Measurements from ENCODE around the gene CASK. TPM values are rescaled to one million over a fixed set of nuclear protein-coding genes. Genes with fewer than 3 reads are reported as not detected.
A peak's percentile ranks its signal among the peaks of the same experiment; 100 is the strongest.

Gene CASK
- total RNA-seq, 1 experiment from 2014 or later: 54.6 TPM

DNA sequence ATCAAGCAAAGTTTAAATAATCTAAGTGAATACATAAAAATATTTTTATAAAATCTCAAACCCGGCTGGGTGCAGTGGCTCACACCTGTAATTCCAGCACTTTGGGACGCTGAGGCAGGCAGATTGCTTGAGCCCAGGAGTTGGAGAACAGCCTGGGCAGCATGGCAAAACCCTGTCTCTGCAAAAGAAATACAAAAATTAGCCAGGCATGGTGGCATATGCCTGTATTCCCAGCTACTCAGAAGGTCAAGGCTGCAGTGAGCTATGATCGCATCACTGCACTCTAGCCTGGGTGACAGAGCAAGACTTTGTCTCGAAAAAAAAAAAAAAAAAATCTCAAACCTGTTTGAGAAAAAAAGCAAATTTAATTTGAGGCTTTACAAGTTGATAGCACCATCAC lies 331.4 kb downstream of the CASK start:
- peaks cover 21% of the 10 kb centered on the region for H3K4me1 Mint-ChIP-seq
- H3K36me3 Mint-ChIP-seq: no peaks in the 10 kb centered on the region
- DNase-seq (ENCODE audit: low spot score) (no peak), ATAC-seq (no peak)
- no peak overlapping the region for H3K4me3 Mint-ChIP-seq
- POLR2A ChIA-PET: no interaction called here
- H3K9me3 Mint-ChIP-seq: no peaks in the 10 kb centered on the region
- H3K27ac Mint-ChIP-seq: no peak overlapping the region
- CTCF ChIA-PET: no interaction called here
- no peaks in the 10 kb centered on the region for H3K27me3 Mint-ChIP-seq (ENCODE audit: low read depth)
- TF ChIP-seq NR1H2 (CRISPR knock-in tag; IDR thresholded peaks at IDR 0.05): no peak
- no peak for TF ChIP-seq ATF1 (CRISPR knock-in tag; IDR thresholded peaks at IDR 0.05)
- no peak for TF ChIP-seq NFE2L1 (CRISPR knock-in tag; IDR thresholded peaks at IDR 0.05)
- no peak for TF ChIP-seq RELA (CRISPR knock-in tag; IDR thresholded peaks at IDR 0.05; ENCODE audit: borderline replicate concordance)
- TF ChIP-seq RORB (CRISPR knock-in tag; IDR thresholded peaks at IDR 0.05): no peak

DNA sequence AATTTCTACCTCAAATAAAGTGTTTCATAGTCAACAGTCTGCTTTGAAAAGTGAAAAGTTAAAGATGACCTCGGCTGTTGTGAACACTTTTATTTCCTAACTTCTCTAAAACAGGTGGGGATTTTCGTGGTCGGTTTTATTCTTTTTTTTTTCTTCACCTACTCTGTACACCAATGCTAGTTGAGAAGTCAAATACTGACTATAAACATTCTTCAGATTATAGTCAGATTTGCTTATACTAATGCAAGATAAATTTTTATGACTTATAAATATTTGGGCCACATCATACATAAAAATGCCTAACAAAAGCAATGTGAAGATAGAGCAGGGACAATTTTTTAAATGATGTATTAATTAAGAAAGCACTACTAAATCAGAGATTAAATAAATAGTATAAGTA lies 332.7 kb downstream of the CASK start:
- POLR2A ChIA-PET: interaction anchor here (0.6 kb wide), 1 partner anchor 326 kb away, joined by 4 read pairs; no protein-coding TSS in a partner anchor
- Mint-ChIP-seq H3K27ac (no peak overlapping the region), H3K9me3 (no peaks in the 10 kb centered on the region), H3K36me3 (no peaks in the 10 kb centered on the region), H3K4me3 (no peak overlapping the region), H3K4me1 (peaks cover 18% of the 10 kb centered on the region), H3K27me3 (ENCODE audit: low read depth) (no peaks in the 10 kb centered on the region)
- CTCF ChIA-PET: no interaction called here
- ATAC-seq (no peak), DNase-seq (ENCODE audit: low spot score) (no peak)
- TF ChIP-seq ZNF138 (CRISPR knock-in tag; conservative IDR thresholded peaks at IDR 0.05) (no peak), IRF2 (CRISPR knock-in tag; IDR thresholded peaks at IDR 0.05; ENCODE audit: borderline replicate concordance, low read depth) (no peak)

DNA sequence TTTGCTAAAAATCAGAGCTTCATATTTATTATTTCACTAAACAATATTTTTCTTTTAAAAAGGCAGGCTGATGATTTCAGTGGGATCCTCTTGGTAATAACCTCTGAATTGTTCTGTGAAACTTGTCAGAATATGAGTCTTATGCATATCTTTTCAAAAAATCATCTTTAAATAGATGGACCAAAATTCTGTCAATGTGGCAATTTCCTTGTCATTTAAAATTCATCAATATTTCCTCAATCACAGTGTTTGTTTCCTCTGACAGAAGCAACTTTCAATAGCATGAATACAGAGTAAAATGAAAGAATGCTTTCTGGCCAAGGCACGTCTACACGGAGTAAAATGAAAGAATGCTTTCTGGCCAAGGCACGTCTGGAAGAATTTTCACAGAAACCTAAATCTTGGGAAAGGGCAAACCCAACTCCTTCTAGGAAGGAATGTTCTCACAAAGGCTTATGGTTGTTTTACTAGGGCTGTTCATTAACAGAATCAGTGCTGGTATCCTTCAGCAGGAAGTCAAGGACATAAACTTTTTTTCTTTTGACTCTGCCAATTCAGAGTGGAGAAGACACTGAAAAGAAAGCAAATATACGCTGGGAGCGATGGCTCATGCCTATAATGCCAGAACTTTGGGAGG lies 333.6 kb downstream of the CASK start:
- no peak for TF ChIP-seq USF2 (CRISPR knock-in tag; IDR thresholded peaks at IDR 0.05)
- TF ChIP-seq, protein P1, sequence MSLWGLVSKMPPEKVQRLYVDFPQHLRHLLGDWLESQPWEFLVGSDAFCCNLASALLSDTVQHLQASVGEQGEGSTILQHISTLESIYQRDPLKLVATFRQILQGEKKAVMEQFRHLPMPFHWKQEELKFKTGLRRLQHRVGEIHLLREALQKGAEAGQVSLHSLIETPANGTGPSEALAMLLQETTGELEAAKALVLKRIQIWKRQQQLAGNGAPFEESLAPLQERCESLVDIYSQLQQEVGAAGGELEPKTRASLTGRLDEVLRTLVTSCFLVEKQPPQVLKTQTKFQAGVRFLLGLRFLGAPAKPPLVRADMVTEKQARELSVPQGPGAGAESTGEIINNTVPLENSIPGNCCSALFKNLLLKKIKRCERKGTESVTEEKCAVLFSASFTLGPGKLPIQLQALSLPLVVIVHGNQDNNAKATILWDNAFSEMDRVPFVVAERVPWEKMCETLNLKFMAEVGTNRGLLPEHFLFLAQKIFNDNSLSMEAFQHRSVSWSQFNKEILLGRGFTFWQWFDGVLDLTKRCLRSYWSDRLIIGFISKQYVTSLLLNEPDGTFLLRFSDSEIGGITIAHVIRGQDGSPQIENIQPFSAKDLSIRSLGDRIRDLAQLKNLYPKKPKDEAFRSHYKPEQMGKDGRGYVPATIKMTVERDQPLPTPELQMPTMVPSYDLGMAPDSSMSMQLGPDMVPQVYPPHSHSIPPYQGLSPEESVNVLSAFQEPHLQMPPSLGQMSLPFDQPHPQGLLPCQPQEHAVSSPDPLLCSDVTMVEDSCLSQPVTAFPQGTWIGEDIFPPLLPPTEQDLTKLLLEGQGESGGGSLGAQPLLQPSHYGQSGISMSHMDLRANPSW (CRISPR knock-in tag; conservative IDR thresholded peaks at IDR 0.05; ENCODE audit: low read depth): no peak
- TF ChIP-seq IRF1 (CRISPR knock-in tag; IDR thresholded peaks at IDR 0.05): no peak
- no peak for TF ChIP-seq NR2C2 (CRISPR knock-in tag; IDR thresholded peaks at IDR 0.05)
- TF ChIP-seq, protein P2, sequence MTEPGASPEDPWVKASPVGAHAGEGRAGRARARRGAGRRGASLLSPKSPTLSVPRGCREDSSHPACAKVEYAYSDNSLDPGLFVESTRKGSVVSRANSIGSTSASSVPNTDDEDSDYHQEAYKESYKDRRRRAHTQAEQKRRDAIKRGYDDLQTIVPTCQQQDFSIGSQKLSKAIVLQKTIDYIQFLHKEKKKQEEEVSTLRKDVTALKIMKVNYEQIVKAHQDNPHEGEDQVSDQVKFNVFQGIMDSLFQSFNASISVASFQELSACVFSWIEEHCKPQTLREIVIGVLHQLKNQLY (CRISPR knock-in tag; IDR thresholded peaks at IDR 0.05): no peak
- no peak for TF ChIP-seq E2F1 (CRISPR knock-in tag; IDR thresholded peaks at IDR 0.05)
- TF ChIP-seq ATF2 (CRISPR knock-in tag; IDR thresholded peaks at IDR 0.05; ENCODE audit: borderline replicate concordance, low read depth): no peak
- TF ChIP-seq, protein P3, sequence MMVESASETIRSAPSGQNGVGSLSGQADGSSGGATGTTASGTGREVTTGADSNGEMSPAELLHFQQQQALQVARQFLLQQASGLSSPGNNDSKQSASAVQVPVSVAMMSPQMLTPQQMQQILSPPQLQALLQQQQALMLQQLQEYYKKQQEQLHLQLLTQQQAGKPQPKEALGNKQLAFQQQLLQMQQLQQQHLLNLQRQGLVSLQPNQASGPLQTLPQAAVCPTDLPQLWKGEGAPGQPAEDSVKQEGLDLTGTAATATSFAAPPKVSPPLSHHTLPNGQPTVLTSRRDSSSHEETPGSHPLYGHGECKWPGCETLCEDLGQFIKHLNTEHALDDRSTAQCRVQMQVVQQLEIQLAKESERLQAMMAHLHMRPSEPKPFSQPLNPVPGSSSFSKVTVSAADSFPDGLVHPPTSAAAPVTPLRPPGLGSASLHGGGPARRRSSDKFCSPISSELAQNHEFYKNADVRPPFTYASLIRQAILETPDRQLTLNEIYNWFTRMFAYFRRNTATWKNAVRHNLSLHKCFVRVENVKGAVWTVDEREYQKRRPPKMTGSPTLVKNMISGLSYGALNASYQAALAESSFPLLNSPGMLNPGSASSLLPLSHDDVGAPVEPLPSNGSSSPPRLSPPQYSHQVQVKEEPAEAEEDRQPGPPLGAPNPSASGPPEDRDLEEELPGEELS (CRISPR knock-in tag; IDR thresholded peaks at IDR 0.05): no peak
- no peaks in the 10 kb centered on the region for H3K36me3 Mint-ChIP-seq
- no peaks in the 10 kb centered on the region for H3K9me3 Mint-ChIP-seq
- no peak overlapping the region for H3K4me3 Mint-ChIP-seq
- ChIA-PET CTCF (no interaction called here), POLR2A (no interaction called here)
- DNase-seq (ENCODE audit: low spot score) (no peak), ATAC-seq (no peak)
- peak overlapping the region; percentile 27; the same call in 1 of the 2 replicates for H3K27ac Mint-ChIP-seq
- peaks cover 18% of the 10 kb centered on the region for H3K4me1 Mint-ChIP-seq
- H3K27me3 Mint-ChIP-seq (ENCODE audit: low read depth): no peaks in the 10 kb centered on the region

Measured in WTC11 (cell line).